ENCODE measurements around the gene DPP9.

The DPP9 gene

GRCh38 chr19:4740092-4740491 is 16.4 kb upstream of the DPP9 start:
- TF ChIP-seq CTCF (IDR thresholded peaks at IDR 0.05; ENCODE audit: insufficient read depth, low read depth, low read length, missing control alignments), result no peak
- H3K4me3 ChIP-seq (ENCODE audit: low read depth, low read length), result no peak overlapping the region
- no peak for DNase-seq (ENCODE audit: low read depth)

- H3K4me3 ChIP-seq (ENCODE audit: low read depth, low read length), result no peak overlapping the region
- DNase-seq (ENCODE audit: low read depth), result no peak
- TF ChIP-seq CTCF (IDR thresholded peaks at IDR 0.05; ENCODE audit: insufficient read depth, low read depth, low read length, missing control alignments), result no peak
Observed at GRCh38 chr19:4738734-4739133, 15.1 kb upstream of the DPP9 start.

- TF ChIP-seq CTCF (IDR thresholded peaks at IDR 0.05; ENCODE audit: insufficient read depth, low read depth, low read length, missing control alignments), result no peak
- no peak overlapping the region for H3K4me3 ChIP-seq (ENCODE audit: low read depth, low read length)
- no peak for DNase-seq (ENCODE audit: low read depth)
Observed at GRCh38 chr19:4737955-4738600, 14.4 kb upstream of the DPP9 start.

DNA sequence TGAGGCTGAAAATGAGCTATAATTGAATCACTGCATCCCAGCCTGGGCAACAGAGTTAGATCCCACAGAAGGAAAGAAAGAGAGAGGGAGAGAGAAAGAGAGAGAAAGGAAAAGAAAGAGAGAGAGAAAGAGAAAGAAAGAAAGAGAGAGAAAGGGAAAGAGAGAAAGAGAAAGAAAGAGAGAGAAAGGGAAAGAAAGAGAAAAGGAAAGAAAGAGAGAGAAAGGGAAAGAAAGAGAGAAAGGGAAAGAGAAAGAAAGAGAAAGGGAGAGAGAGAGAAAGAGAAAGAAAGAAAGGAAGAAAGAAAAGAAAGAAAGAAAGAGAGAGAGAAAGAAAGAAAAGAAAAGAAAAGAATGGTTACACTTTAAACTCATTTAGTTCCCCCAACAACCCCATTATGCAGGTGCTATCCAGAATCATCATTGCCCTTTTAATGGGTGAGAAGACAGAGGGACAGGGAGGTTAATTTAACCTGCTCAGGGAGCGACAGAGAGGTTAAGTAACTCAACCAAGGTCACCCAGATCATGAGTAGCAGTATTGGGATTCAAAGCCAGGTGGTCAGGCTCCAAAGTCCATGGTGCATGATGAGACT is 10.2 kb upstream of the DPP9 start:
- H3K4me3 ChIP-seq (ENCODE audit: low read depth, low read length), result no peak overlapping the region
- no peak for DNase-seq (ENCODE audit: low read depth)
- no peak for TF ChIP-seq CTCF (IDR thresholded peaks at IDR 0.05; ENCODE audit: insufficient read depth, low read depth, low read length, missing control alignments)

GRCh38 chr19:4732680-4733114 is 9.1 kb upstream of the DPP9 start:
- peak; percentile 79 for TF ChIP-seq CTCF (IDR thresholded peaks at IDR 0.05; ENCODE audit: insufficient read depth, low read depth, low read length, missing control alignments)
- DNase-seq (ENCODE audit: low read depth), result peak; percentile 77
- H3K4me3 ChIP-seq (ENCODE audit: low read depth, low read length), result no peak overlapping the region

- no peak overlapping the region for H3K4me3 ChIP-seq (ENCODE audit: low read depth, low read length)
- peak; percentile 66 for TF ChIP-seq CTCF (IDR thresholded peaks at IDR 0.05; ENCODE audit: insufficient read depth, low read depth, low read length, missing control alignments)
- DNase-seq (ENCODE audit: low read depth), result peak; percentile 54
Observed at GRCh38 chr19:4730740-4731171, 7.1 kb upstream of the DPP9 start.

DNA sequence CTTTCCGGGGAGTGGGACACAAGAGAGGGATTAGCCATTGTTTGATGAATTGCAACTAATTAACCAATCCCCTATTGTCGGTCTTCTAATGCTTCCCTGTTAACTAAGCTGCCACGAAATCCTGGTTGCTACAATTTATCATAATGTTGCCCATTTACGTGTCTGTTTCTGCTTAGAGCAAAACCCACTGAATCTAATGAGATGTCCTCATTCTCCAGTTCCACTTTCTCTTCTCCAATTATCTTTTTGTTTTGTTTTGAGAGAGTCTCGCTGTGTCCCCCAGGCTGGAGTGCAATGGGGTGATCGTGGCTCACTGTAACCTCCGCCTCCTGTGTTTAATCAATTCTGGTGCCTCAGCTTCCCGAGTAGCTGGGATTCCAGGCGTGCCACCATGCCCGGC is 5.2 kb upstream of the DPP9 start:
- TF ChIP-seq CTCF (IDR thresholded peaks at IDR 0.05; ENCODE audit: insufficient read depth, low read depth, low read length, missing control alignments), result no peak
- DNase-seq (ENCODE audit: low read depth), result no peak

More for the DNA sequence above, 5.2 kb upstream of the DPP9 start:
- H3K4me3 ChIP-seq (ENCODE audit: low read depth, low read length), result no peak overlapping the region

Data from GM12865 (cell line).